ENCODE measurements around the gene TRIM45.

DNA sequence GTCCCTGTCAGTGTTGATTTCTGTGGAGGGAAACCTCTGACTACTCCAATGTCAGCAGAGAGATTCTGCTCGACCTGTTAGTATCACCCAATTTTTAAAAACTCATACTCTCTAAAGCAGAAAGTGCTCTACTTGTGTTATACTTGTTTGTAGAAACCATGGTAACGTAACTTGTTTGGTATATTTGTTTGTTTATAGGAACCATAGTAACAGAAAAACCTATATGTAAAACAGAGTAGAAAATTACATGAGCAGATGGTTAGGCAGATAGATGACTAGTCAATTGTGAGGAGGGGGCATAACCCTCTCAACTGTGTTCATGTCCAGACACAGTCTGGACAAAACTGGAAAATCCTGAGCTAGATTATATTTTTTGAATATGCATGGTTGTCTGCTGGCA is 6.7 kb downstream of the TRIM45 start:
- TF ChIP-seq POLR2A (IDR thresholded peaks at IDR 0.05) (no peak), POLR2AphosphoS5 (IDR thresholded peaks at IDR 0.05) (no peak)
- TF ChIP-seq, protein P1, sequence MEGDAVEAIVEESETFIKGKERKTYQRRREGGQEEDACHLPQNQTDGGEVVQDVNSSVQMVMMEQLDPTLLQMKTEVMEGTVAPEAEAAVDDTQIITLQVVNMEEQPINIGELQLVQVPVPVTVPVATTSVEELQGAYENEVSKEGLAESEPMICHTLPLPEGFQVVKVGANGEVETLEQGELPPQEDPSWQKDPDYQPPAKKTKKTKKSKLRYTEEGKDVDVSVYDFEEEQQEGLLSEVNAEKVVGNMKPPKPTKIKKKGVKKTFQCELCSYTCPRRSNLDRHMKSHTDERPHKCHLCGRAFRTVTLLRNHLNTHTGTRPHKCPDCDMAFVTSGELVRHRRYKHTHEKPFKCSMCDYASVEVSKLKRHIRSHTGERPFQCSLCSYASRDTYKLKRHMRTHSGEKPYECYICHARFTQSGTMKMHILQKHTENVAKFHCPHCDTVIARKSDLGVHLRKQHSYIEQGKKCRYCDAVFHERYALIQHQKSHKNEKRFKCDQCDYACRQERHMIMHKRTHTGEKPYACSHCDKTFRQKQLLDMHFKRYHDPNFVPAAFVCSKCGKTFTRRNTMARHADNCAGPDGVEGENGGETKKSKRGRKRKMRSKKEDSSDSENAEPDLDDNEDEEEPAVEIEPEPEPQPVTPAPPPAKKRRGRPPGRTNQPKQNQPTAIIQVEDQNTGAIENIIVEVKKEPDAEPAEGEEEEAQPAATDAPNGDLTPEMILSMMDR (IDR thresholded peaks at IDR 0.05) = no peak

All from breast epithelium (tissue), 3 donors.